NT2/D1 (cell line): ENCODE measurements around the gene TRPM4.

Experiments
- DNase-seq: peaks from one replicate; pipeline ENCODE4 v3.0.0-alpha.2; 2011; ENCODE audit warnings: low read depth, low spot score
- H3K27me3 ChIP-seq: 2 replicates; pipeline ENCODE4 v1.6.0; 2011; ENCODE audit warnings: mild to moderate bottlenecking; ENCODE audit not compliant: insufficient read length, insufficient read depth
- H3K36me3 ChIP-seq: 2 replicates; pipeline ENCODE4 v1.6.1; 2011; ENCODE audit warnings: mild to moderate bottlenecking, low read length, mixed read lengths; ENCODE audit not compliant: insufficient read depth, insufficient read length
- H3K4me1 ChIP-seq: 2 replicates; pipeline ENCODE4 v1.5.1; 2011; ENCODE audit not compliant: insufficient read depth, insufficient read length
- H3K4me3 ChIP-seq: 2 replicates; pipeline ENCODE4 v1.5.1; 2011; ENCODE audit warnings: low read depth; ENCODE audit not compliant: insufficient read length
- H3K9ac ChIP-seq: 2 replicates; pipeline ENCODE4 v1.6.0; 2011; ENCODE audit warnings: low read depth; ENCODE audit not compliant: insufficient read length
- H3K9me3 ChIP-seq: 2 replicates; pipeline ENCODE4 v1.5.1; 2011; ENCODE audit warnings: mild to moderate bottlenecking, low read length; ENCODE audit not compliant: insufficient read depth
- SUZ12 ChIP-seq: IDR thresholded peaks from 2 replicates; pipeline ENCODE4 v1.6.1; 2011; ENCODE audit not compliant: insufficient read length, insufficient read depth; ENCODE audit errors: extremely low read depth
- YY1 ChIP-seq: IDR thresholded peaks from 2 replicates; pipeline ENCODE4 v1.6.1; 2011; ENCODE audit not compliant: insufficient read length, insufficient read depth
- ZNF274 ChIP-seq: IDR thresholded peaks from 2 replicates; pipeline ENCODE4 v1.6.1; 2011; ENCODE audit warnings: mild to moderate bottlenecking, low read depth, low read length

Gene TRPM4

DNA sequence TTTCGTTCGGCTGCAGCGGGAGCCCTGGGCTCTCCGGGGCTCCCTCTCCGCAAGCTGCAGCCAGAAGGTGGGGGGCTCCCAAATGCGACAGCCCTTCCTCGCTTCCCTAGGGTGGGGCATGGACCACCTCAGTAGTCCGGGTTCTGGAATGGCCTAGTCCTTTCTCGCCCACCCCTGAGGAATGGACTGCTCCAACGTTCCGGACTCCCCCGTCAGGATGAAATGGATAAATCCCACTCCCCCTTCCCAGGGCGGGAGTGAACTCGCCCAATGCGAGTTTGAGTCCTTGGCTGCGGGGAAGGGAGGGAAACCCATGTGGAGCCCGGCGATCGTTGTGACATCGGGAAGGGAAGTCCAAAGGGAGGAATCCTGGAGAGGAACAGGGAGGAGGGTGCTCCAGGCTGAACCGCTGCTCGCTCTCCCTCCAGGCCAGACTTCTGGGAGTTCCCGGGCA is 7.9 kb upstream of the TRPM4 start:
- Histone ChIP-seq H3K4me1 (peaks cover 13% of the 10 kb centered on the region), H3K9ac (peak overlapping the region; percentile 90), H3K4me3 (peak overlapping the region; percentile 78), H3K9me3 (no peaks in the 10 kb centered on the region), H3K36me3 (no peaks in the 10 kb centered on the region), H3K27me3 (peaks cover 19% of the 10 kb centered on the region)
- DNase-seq, result peak; percentile 70
- TF ChIP-seq YY1, result no peak
- TF ChIP-seq SUZ12, result no peak
- TF ChIP-seq ZNF274, result no peak

GRCh38 chr19:49150106-49150943 is 7.3 kb upstream of the TRPM4 start:
- Histone ChIP-seq H3K9ac (peak overlapping the region; percentile 90), H3K36me3 (no peaks in the 10 kb centered on the region), H3K27me3 (peaks cover 20% of the 10 kb centered on the region), H3K9me3 (no peaks in the 10 kb centered on the region), H3K4me1 (peaks cover 15% of the 10 kb centered on the region), H3K4me3 (peak overlapping the region; percentile 78)
- TF ChIP-seq YY1 (no peak), ZNF274 (no peak), SUZ12 (no peak)
- no peak for DNase-seq

GRCh38 chr19:49150944-49151243 is 6.7 kb upstream of the TRPM4 start:
- no peaks in the 10 kb centered on the region for H3K36me3 ChIP-seq
- peaks cover 20% of the 10 kb centered on the region for H3K27me3 ChIP-seq
- H3K4me1 ChIP-seq, result peaks cover 12% of the 10 kb centered on the region
- H3K9ac ChIP-seq, result peak overlapping the region; percentile 90
- TF ChIP-seq ZNF274, result no peak
- no peak for TF ChIP-seq YY1
- DNase-seq, result no peak
- no peaks in the 10 kb centered on the region for H3K9me3 ChIP-seq
- peak overlapping the region; percentile 78 for H3K4me3 ChIP-seq

GRCh38 chr19:49151267-49152118 is 6.1 kb upstream of the TRPM4 start:
- peaks cover 20% of the 10 kb centered on the region for H3K27me3 ChIP-seq
- H3K36me3 ChIP-seq, result no peaks in the 10 kb centered on the region
- TF ChIP-seq ZNF274 (no peak), SUZ12 (no peak), YY1 (no peak)
- H3K4me1 ChIP-seq, result peaks cover 14% of the 10 kb centered on the region
- no peaks in the 10 kb centered on the region for H3K9me3 ChIP-seq
- H3K4me3 ChIP-seq, result peak overlapping the region; percentile 78
- DNase-seq, result no peak
- H3K9ac ChIP-seq, result no peak overlapping the region

DNA sequence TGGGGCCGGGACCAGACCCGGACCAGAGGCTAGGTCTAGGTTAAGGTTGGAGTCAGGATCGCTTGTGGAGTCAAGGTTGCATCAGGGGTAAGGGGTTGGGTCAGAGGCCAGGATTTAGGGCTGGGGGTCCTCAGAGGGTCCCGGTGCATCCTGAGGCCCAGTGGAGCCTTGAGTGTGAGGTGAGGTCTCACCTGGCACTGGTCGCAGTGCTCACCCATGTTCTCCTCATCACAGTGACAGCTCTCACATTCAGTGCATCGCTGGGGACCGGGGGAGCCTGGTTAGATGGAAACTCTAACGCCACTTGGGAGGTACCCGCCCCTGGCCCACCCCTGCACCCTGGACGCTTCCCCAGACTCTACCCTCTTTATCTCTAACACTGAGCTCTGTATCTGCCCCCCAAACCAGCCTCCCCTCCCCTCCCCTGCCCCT is 5.5 kb upstream of the TRPM4 start:
- DNase-seq, result no peak
- H3K36me3 ChIP-seq, result no peaks in the 10 kb centered on the region
- TF ChIP-seq ZNF274, result no peak
- TF ChIP-seq SUZ12, result no peak
- no peak for TF ChIP-seq YY1
- peaks cover 20% of the 10 kb centered on the region for H3K27me3 ChIP-seq
- no peak overlapping the region for H3K9ac ChIP-seq
- no peaks in the 10 kb centered on the region for H3K9me3 ChIP-seq
- no peak overlapping the region for H3K4me3 ChIP-seq
- H3K4me1 ChIP-seq, result peaks cover 14% of the 10 kb centered on the region

DNA sequence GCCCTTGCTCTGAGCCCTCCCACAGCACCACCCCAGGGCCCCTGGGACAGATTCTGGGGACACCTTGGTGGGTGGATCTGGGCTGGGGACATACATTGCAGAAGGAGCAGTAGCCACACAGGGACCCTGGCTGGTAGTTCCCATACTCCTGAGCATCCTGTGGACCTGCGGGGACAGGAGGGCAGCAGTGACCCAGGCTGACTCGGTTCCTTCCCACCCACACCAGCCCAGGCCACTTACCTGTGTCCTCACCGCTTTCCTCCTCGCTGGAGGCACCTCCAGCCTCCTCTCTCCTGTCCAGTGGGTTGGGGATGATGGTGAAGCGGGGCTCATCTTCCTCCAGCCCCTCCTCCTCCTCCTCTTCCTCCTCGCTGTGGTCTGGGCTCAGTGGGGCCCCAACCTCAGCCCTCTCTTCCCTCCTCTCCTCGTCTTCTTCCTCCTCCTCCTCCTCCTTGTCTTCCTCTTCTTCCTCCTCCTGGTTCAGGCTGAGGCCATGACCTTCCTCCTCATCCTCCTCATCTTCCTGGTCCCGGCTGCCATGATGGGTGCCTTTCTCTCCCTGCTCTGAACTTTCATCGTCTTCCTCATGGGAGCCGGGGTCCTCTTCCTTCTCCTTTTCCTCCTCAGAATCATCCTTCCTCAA is 4.3 kb upstream of the TRPM4 start:
- peaks cover 12% of the 10 kb centered on the region for H3K4me1 ChIP-seq

More for the DNA sequence above, 4.3 kb upstream of the TRPM4 start:
- no peaks in the 10 kb centered on the region for H3K9me3 ChIP-seq
- no peaks in the 10 kb centered on the region for H3K36me3 ChIP-seq
- no peak for TF ChIP-seq ZNF274
- TF ChIP-seq SUZ12, result no peak
- no peak for TF ChIP-seq YY1
- H3K27me3 ChIP-seq, result peaks cover 22% of the 10 kb centered on the region
- no peak for DNase-seq
- no peak overlapping the region for H3K4me3 ChIP-seq
- H3K9ac ChIP-seq, result no peak overlapping the region
